ENCODE data around the gene MN1. TPM values are rescaled to one million over a fixed set of nuclear protein-coding genes. Genes with fewer than 3 reads are reported as not detected.

Gene MN1
- total RNA-seq, 1 experiment from 2014 or later: 0.79 TPM

GRCh38 chr22:27800250-27801201 is 1.0 kb downstream of the MN1 start:
- no peak for DNase-seq (ENCODE audit: low spot score)

- no peak for DNase-seq (ENCODE audit: low spot score)
Measured at GRCh38 chr22:27799827-27800249, 1.7 kb downstream of the MN1 start.

- no peak for DNase-seq (ENCODE audit: low spot score)
Measured at GRCh38 chr22:27799015-27799826, 2.3 kb downstream of the MN1 start.

GRCh38 chr22:27798511-27799014 is 3.0 kb downstream of the MN1 start:
- no peak for DNase-seq (ENCODE audit: low spot score)

GRCh38 chr22:27797520-27798391 is 3.8 kb downstream of the MN1 start:
- no peak for DNase-seq (ENCODE audit: low spot score)

- DNase-seq (ENCODE audit: low spot score): no peak
Measured at GRCh38 chr22:27796829-27797519, 4.6 kb downstream of the MN1 start.

- no peak for DNase-seq (ENCODE audit: low spot score)
Measured at GRCh38 chr22:27795696-27796517, 5.6 kb downstream of the MN1 start.

- no peak for DNase-seq (ENCODE audit: low spot score)
Measured at GRCh38 chr22:27795053-27795452, 6.5 kb downstream of the MN1 start.

GRCh38 chr22:27794226-27794625 is 7.3 kb downstream of the MN1 start:
- DNase-seq (ENCODE audit: low spot score): no peak

- DNase-seq (ENCODE audit: low spot score): no peak
Measured at GRCh38 chr22:27793576-27793975, 8.0 kb downstream of the MN1 start.

GRCh38 chr22:27792452-27793161 is 8.9 kb downstream of the MN1 start:
- DNase-seq (ENCODE audit: low spot score): no peak

GRCh38 chr22:27791859-27792241 is 9.7 kb downstream of the MN1 start:
- DNase-seq (ENCODE audit: low spot score): no peak

GRCh38 chr22:27791159-27791858 is 10.2 kb downstream of the MN1 start:
- DNase-seq (ENCODE audit: low spot score): no peak

- DNase-seq (ENCODE audit: low spot score): no peak
Measured at GRCh38 chr22:27790376-27791158, 11.0 kb downstream of the MN1 start.

- DNase-seq (ENCODE audit: low spot score): no peak
Measured at GRCh38 chr22:27788500-27789288, 12.9 kb downstream of the MN1 start.

- no peak for DNase-seq (ENCODE audit: low spot score)
Measured at GRCh38 chr22:27786965-27787364, 14.6 kb downstream of the MN1 start.

GRCh38 chr22:27786291-27786932 is 15.1 kb downstream of the MN1 start:
- no peak for DNase-seq (ENCODE audit: low spot score)
